NCI-H460 (cell line): ENCODE results near the gene IL1A. TPM values are rescaled to one million over a fixed set of nuclear protein-coding genes. Genes with fewer than 3 reads are reported as not detected.
"Not testable (repeated sequence)": the region's sequence is repeated elsewhere in the genome, so short reads cannot be mapped to it uniquely, and the experiment has no call there.

Experiments
- DNase-seq: peaks from one replicate; pipeline ENCODE4 v3.0.0-alpha.2; 2016; ENCODE audit warnings: low read depth; ENCODE audit errors: extremely low read depth
- polyA plus RNA-seq: library from polyadenylated mRNA; depleted of rRNA; stranded (reverse); fragments of >200 nt; gene quantifications from 2 replicates; pipeline ENCODE4 v1.2.3, GENCODE V29; 2014; cell fraction: nucleus; rRNA removed
- total RNA-seq: library from RNA; depleted of rRNA; stranded (reverse); fragments of >200 nt; shearing (Covaris generic); gene quantifications from 2 replicates; pipeline ENCODE4 v1.2.3, GENCODE V29; 2014; rRNA removed

IL1A gene, protein sequence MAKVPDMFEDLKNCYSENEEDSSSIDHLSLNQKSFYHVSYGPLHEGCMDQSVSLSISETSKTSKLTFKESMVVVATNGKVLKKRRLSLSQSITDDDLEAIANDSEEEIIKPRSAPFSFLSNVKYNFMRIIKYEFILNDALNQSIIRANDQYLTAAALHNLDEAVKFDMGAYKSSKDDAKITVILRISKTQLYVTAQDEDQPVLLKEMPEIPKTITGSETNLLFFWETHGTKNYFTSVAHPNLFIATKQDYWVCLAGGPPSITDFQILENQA
- 22.0 and 22.1 TPM in 2 replicates for total RNA-seq
- polyA plus RNA-seq = 11.2 and 13.1 TPM in 2 replicates

DNA sequence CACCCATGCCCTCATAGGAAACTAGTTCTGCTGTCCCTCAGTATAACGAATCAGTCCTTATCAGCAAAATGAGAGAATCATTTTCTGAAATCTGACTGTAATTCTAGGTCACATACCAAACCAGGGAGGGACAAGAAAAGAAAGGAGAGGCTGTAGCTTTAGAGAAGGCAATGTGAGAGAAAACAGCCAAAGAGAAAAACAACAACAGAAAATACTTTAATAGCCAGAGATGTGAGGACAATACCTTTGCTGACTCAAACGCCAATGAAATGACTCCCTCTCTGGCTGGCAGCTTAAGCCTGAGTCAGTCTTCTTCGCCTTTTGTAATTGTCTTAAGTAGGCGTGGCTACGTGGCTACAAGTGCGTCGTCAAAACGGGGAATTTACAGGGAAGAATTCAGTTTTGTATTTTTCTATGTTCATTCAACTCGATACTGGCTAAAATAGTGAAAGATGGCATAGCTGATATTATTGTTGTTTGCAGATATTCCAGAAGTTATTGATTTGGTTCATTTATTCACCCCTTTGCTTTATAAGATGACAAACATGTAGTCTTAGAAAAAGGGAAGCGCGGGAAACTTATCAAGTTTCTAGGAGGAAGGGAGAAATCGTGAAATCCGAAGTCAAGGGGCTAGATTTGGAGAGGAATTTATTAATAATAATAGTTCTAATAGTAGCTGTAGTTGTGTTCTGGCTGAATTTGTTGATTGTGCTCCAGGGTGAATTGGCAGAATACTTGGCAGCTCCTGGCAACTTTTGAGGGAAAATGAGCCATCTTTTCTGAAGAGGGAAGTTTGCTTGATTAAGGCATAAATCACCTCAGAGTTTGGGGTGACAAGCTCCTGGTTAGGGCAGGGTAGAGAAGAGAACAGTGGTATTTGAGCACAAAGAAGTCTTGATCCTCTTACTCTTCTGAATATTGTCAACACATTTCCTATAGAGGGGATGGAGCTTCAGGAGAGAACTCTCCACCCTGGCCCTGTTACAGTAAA lies at the start of gene IL1A:
IL1A (minus strand) TSS at position 295 of the 991 bp plus-strand sequence. CDS start 723 bp downstream, outside the sequence.
- peak; percentile 74 for DNase-seq

DNA sequence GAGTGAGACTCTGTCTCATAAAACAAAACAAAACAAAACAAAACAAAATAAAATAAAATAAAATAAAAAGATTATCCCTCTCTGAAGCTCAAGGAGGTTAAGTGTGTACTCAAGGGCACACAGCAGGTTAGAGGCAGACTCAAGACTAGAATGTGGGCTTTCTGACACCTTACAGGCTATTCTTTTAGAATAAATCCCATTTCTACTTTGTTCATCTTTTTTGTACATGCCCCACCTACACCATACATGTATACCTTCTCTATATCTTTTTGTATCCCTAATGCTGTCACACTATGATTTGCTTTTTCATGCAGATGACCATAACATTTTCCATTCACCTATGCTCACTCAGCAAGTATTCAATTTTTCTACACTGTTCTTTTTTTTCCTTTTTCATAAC lies 49.7 kb upstream of the IL1A start:
- no peak for DNase-seq

DNA sequence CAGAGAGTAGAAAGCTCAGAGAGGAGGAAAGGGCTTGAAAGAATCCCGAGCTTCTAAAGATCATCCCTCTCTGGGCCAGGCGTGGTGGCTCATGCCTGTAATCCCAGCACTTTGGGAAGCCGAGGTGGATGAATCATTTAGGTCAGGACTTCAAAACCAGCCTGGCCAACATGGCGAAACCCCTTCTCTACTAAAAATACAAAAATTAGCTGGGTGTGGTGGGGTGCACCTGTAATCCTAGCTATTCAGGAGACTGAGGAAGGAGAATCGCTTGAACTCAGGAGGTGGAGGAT lies 49.3 kb upstream of the IL1A start:
- DNase-seq = not testable (repeated sequence)

DNA sequence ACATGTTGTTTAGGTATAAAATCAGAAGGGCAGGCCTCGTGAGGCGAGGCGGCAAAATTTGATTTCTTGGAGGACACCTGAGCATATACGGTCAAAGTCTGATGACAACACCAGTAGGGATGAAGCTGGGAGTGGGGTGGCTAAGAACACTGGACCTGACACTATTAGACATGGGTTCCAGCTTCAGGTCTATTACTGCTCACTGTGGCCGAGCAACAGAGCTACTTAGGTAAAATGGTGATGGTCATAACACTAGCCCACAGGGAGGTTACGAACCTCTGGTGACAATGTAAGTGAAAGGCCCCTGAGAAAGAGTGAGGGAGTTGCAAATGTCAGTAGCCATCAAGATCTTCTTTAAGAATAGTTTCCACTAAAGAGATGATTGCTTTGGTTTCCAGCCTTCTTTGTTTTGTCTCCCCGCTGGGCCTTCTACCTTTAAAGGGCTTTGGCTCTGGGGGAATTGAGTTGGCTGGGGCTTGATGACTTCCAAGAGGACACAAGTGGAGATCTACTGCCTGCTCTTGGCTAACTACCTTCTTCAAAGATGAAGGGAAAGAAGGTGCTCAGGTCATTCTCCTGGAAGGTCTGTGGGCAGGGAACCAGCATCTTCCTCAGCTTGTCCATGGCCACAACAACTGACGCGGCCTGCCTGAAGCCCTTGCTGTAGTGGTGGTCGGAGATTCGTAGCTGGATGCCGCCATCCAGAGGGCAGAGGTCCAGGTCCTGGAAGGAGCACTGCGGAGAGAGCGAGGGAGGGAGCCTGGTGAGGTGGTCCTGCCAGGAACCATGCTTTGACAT lies 48.7 kb upstream of the IL1A start:
- no peak for DNase-seq

DNA sequence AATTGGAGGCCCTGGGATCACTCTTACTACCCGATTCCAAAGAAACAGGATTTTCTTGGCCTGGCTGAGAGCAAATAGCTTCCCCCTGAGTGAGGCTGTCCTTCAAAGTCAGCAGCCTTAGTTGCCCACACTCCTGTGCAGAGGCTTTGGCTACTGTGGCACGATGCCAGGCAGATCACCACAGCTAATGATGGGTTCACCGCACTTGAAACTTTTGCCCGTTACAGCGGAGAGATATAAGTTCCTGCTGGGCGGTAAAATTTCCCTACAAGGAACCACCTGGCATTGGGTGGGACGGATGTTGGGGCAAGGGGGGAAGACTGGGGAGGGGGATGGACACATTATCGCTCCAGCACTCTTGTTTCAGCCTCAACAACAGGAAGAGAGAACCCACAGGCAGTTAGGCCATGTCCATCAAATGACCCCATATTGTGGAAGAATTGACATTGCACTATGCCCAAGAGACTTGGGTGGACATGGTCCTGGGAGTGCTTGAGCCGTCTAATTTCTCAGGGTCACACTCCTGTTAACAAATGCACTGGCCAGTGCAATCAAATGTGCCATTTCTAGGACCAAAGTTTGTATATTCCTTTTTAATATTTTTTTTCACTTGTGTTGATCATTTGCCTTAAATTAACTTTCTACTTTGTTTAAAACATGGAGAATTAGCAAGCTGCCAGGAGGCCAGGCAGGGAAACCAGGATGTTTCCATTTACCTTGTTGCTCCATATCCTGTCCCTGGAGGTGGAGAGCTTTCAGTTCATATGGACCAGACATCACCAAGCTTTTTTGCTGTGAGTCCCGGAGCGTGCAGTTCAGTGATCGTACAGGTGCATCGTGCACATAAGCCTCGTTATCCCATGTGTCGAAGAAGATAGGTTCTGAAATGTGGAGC lies 47.9 kb upstream of the IL1A start:
- DNase-seq = no peak

DNA sequence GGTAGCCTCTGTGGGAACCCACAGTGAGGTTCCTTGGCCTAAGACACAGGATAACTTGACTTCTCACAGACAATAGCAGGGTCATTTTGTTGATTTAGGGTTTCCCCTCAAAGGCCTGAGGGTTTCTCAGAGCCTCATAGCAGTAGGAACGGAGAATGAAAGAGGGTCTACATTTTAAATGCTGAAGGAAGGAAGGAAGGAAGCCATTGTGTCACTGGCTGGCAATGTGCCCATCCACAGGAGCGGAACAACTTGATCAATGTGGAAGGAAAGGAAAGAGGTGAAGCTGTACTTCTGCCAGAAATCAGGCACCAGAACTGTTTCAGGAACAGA lies 47.2 kb upstream of the IL1A start:
- DNase-seq = no peak

DNA sequence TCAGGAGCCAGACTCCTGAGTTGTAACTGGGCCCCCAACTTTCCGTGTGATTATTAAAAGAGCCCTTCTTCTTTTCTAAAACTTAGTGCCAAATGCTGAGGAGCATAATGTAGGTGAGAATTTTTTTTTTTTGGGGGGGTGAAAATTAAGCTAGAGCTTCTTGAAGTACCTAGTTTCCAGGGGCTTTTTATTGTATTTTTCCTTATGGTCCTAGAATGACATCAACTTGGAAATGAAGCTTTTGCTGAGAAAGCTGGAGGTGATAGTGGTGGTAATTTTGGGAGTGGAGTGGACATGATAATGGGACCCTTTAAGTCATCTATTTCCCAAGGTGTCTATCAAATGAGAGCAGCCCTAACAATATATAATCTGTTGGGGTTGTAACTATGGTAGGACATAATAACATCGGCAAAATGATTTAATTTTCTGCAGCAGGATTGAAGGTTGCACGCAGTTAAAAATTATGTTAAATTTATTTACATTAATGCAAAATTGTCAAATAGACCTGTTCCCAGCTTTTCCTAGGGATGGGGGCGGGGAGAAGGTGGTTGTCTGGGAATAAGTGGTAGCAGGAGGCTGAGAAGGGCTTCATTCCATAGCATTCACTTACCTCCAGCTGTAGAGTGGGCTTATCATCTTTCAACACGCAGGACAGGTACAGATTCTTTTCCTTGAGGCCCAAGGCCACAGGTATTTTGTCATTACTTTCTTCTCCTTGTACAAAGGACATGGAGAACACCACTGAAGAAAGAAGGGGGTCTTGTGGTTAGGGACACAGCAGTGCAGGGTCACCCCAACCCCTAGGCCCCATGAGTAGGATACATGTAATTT lies 46.6 kb upstream of the IL1A start:
- no peak for DNase-seq

DNA sequence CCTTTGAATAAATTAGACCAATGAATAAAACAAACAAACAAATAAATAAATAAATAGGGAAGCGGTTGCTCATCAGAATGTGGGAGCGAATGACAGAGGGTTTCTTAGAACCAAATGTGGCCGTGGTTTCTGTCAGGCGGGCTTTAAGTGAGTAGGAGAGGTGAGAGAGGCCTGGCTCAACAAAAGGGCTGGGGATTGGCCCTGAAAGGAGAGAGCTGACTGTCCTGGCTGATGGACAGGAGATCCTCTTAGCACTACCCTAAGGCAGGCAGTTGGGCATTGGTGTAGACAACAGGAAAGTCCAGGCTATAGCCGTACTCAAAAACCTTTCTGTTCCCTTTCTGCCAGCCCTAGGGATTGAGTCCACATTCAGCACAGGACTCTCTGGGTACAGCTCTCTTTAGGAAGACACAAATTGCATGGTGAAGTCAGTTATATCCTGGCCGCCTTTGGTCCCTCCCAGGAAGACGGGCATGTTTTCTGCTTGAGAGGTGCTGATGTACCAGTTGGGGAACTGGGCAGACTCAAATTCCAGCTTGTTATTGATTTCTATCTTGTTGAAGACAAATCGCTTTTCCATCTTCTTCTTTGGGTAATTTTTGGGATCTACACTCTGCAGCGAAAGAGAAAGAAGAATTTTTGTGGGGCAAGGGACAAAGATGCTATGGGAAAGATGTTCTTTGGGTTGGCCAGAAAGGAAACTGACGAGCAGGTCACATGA lies 45.8 kb upstream of the IL1A start:
- DNase-seq = no peak

DNA sequence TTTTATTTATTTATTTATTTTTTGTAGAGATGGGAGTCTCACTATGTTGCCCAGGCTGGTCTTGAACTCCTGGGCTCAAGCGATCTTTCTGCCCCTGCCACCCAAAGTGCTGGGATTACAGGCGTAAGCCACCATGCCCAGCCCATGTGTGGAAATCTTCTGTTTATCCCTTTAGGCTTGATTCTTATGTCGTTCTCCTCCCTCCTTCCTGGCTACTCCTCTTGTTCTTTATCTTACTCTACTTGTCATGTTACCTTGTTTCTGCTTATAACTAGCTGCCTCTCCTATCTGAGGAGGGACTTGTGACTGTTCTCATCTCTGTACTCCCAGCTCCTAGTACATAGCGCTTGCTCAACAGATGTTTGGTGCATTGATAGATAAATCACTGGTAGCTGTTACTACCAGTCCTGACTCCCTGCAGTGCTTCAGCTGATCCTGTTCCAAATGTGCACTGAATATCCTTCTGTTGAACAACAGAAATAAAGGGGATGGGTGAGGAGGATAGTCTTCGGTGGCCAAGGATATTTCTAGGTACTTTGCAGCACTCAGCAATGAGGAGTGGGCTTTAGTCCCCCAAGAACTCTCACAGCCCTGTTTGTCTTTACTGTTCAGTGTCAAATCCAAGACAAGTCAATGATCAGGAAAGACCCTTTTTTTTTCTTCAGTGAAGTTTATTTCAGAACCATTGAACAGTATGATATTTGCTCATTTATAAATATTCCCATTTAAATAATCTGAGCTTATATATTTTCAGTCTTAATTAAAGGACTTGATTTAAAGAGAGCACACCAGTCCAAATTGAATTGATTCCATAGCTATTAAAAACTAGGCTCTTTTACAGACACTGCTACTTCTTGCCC lies 45.0 kb upstream of the IL1A start:
- DNase-seq = no peak

DNA sequence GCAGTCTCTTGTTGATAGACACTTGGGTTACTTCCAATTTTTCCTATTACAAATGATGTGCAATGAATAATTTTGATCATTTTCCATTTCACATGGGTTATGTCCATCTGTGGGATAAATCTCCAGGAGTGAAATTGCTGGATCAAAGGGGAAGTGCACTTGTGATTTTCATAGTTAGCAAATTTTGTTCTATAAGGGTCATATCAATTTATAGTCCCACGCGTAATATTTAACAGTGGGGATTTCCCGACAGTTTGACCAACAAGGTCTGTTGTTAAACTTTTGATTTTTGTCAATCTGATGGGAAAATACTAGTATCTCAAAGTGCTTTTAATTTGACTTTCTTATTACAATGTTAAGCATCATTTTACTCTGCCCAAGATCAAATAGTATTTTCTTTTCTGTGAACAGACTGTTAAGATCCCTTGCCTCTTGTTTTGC lies 44.0 kb upstream of the IL1A start:
- no peak for DNase-seq

DNA sequence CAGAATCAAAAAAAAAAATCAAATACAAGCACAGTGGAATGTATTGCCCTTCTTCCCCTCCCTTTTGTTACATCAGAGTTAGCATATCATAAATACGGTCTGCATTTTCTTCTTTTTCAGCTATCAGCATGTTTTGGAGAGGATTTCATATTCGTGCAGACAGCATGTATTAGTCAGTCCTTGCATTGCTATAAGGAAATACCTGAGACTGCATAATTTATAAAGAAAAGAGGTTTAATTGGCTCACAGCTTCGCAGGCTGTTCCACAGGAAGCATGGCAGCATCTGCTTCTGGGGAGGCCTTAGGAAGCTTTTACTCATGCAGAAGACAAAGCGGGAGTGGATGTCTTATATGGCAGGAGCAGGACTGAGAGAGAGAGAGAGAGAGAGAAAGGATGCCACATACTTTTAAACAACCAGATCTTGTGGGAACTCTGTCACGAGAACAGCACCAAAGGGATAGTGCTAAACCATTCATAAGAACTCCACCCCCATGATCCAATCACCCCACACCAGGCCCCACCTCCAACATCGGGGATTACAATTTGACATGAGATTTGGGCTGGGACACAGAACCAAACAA lies 43.4 kb upstream of the IL1A start:
- no peak for DNase-seq

DNA sequence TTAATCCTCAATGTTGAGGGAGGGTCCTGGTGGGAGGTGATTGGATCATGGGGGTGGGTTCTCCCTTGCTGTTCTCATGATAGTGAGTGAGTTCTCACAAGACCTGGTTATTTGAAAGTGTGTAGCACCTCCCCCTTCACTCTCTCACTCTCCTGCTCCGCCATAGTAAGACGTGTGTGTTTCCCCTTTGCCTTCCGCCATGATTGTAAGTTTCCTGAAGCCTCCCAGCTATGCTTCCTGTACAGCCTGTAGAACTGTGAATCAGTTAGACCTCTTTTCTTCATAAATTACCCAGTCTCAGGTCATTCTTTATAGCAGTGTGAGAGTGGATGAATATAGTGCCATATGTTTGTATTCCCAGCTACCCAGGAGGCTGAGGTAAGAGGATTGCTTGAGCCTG lies 42.7 kb upstream of the IL1A start:
- DNase-seq = no peak

DNA sequence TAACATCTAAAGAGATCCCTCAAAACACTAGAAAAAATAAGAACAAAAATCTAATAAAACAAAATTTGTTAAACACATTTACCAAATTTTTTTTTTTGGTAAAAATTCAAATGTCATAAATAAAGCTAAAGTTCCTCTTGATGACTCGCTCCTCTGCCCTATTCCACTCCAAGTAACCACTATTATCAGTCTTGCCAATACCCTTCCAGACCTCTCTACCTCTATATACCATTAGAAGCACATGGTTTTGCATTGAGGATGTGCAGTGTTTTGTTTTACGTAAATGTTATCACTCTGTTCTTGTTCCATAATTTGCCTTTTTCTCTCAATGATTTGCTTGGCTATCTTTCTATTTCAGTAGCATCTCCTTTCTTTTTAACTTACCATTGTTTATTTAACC lies 41.4 kb upstream of the IL1A start:
- no peak for DNase-seq

DNA sequence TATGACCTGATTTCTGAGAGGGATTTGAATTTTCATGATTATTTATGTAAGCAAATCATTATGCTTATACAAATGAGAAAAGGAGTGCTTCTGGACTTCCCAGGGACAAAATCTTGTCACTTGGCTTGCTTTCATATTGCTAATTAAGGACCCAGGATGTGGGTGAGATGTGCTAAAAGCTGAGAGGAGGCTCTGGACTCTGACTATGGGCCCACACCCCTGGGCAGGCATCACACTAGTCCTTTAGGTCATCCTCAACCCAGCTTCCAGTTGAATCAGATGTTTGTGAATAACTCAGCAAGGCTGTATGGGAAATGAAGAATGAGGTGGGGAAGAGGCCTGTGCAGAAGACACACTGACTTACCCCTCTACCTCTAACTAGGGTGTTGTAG lies 40.4 kb upstream of the IL1A start:
- no peak for DNase-seq

DNA sequence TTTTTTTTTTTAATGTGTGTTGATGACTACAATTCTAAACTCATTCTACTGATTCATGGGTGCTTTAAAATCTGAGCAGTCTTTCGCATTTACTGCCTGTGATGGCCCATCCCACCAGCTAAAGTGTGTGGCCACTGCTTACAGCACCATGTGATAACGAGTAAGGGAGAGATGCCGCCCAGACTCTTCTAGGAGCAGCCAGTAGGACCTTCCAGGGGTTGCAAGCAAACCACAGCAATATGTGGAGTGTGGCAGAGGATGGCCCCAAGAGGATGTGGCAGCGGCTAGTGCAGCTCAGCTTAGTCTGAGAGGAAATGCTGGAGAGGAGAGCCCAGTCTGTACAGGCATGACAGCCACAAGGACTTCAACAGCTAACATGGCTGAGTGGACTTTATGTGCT lies 37.4 kb upstream of the IL1A start:
- DNase-seq = no peak

DNA sequence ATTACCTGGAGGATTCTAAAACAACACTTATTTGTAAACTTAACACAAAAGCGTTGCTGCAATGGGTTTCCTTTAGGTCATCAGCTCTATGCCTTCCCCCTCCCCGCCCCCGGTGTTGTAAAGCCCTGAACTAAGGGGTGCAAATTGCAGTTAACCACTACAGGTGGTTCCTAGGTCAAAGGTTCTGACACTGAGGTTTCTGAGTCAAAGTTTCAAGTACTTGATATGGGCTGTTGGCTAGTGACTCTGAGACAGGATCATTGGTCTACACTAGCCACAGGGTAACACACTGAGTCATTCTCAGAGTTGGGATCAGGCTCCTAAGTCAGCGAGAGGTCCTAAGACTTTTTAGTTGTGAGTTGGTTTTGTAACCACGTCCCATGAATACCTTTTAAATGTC lies 36.8 kb upstream of the IL1A start:
- DNase-seq = no peak

DNA sequence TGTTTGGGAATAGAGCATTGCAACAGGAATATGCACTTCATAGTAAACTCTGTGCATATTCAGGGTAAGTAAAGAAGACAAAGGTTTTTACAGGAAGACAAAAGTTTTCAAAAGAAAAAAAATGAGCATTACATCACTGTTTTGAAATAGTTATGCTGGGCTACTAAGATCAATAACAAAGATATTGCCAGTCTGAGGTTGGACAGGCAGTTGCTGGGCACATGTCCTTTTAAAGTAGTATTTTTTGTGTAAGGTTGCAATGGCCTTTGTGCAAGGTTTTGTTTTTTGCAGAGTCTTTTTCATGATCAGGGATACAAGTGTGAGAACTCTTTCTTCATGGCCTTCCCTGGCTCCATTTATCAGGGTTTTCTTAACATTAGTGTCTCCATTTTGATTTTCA lies 36.0 kb upstream of the IL1A start:
- DNase-seq = no peak
